IPS-15b (cell line): ENCODE results near the gene INO80D.
A peak's percentile ranks its signal among the peaks of the same experiment; 100 is the strongest.

Experiments used
- H3K27me3 ChIP-seq: one replicate; pipeline ENCODE4 v1.6.1; 2013; ENCODE audit warnings: low read length; ENCODE audit not compliant: control insufficient read depth, insufficient read depth
- H3K36me3 ChIP-seq: one replicate; pipeline ENCODE4 v1.6.1; 2013; ENCODE audit warnings: low read length; ENCODE audit not compliant: control insufficient read depth, insufficient read depth
- H3K4me1 ChIP-seq: one replicate; pipeline ENCODE4 v1.6.1; 2013; ENCODE audit warnings: mild to moderate bottlenecking, low read length; ENCODE audit not compliant: control insufficient read depth, insufficient read depth
- H3K4me3 ChIP-seq: one replicate; pipeline ENCODE4 v1.5.1; 2013; ENCODE audit warnings: low read depth, low read length
- H3K9ac ChIP-seq: one replicate; pipeline ENCODE4 v1.6.1; 2013; ENCODE audit warnings: low read depth, mild to moderate bottlenecking, low read length
- H3K9me3 ChIP-seq: one replicate; pipeline ENCODE4 v1.6.1; 2013; ENCODE audit warnings: mild to moderate bottlenecking, low read length; ENCODE audit not compliant: control insufficient read depth, insufficient read depth

INO80D gene

GRCh38 chr2:206098471-206098870, 12.5 kb upstream of the INO80D start:
- H3K36me3 ChIP-seq: no peaks in the 10 kb centered on the region
- no peaks in the 10 kb centered on the region for H3K4me1 ChIP-seq
- no peaks in the 10 kb centered on the region for H3K9me3 ChIP-seq
- no peak overlapping the region for H3K4me3 ChIP-seq
- H3K27me3 ChIP-seq: no peaks in the 10 kb centered on the region
- no peak overlapping the region for H3K9ac ChIP-seq

DNA sequence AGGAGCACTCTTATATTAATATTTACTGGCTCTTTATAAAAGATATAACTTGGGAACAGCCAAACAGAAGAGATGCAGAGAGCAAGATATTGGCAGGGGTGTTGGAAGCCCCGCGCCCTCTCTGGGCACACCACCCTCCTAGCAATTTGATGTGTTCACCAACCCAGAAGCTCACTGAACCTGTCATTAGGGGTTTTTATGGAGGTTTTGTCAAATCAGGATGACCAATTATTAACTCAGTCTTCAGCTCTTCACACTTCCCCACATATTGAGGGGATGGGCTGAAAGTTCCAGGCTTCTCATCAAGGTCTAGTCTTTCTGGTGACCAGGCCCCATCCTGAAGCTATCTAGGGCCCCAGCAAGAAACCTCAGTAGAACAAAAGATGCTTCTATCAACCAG, 10.9 kb upstream of the INO80D start:
- H3K9me3 ChIP-seq: no peaks in the 10 kb centered on the region
- no peaks in the 10 kb centered on the region for H3K36me3 ChIP-seq
- H3K27me3 ChIP-seq: no peaks in the 10 kb centered on the region
- no peak overlapping the region for H3K9ac ChIP-seq
- H3K4me3 ChIP-seq: no peak overlapping the region
- H3K4me1 ChIP-seq: no peaks in the 10 kb centered on the region

GRCh38 chr2:206095536-206096332, 9.8 kb upstream of the INO80D start:
- Histone ChIP-seq H3K9ac (no peak overlapping the region), H3K36me3 (no peaks in the 10 kb centered on the region), H3K4me3 (no peak overlapping the region), H3K4me1 (no peaks in the 10 kb centered on the region), H3K9me3 (no peaks in the 10 kb centered on the region), H3K27me3 (no peaks in the 10 kb centered on the region)

DNA sequence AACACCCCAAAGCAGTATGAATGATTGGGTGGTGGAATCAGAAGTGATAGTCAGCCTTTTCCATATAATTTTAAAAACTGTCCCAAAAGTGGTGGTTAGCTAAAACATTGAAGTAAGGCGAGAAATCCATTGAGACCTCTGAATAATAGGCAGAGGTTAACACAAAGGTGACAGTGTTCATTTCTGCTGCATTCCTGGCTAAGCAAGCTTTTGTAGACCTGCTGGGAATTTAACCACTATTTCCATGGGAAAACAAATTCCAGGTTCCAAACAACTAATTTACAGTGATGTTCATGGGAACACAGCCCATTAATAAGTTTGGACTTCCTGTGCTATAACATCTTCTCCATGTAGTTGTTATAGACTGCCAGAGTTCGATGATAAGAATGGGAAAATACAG, 6.3 kb upstream of the INO80D start:
- H3K4me1 ChIP-seq: no peaks in the 10 kb centered on the region
- no peaks in the 10 kb centered on the region for H3K27me3 ChIP-seq

GRCh38 chr2:206088248-206088647, 2.3 kb upstream of the INO80D start:
- H3K27me3 ChIP-seq: no peaks in the 10 kb centered on the region
- no peak overlapping the region for H3K9ac ChIP-seq
- H3K4me1 ChIP-seq: no peaks in the 10 kb centered on the region
- H3K9me3 ChIP-seq: no peaks in the 10 kb centered on the region
- H3K36me3 ChIP-seq: no peaks in the 10 kb centered on the region
- no peak overlapping the region for H3K4me3 ChIP-seq

More for the DNA sequence above, 6.3 kb upstream of the INO80D start:
- Histone ChIP-seq H3K9ac (no peak overlapping the region), H3K4me3 (no peak overlapping the region), H3K9me3 (no peaks in the 10 kb centered on the region), H3K36me3 (no peaks in the 10 kb centered on the region)

GRCh38 chr2:206086716-206087350, 859 bp upstream of the INO80D start:
- H3K27me3 ChIP-seq: no peaks in the 10 kb centered on the region
- H3K9me3 ChIP-seq: no peaks in the 10 kb centered on the region
- H3K9ac ChIP-seq: peak overlapping the region; percentile 87
- H3K4me3 ChIP-seq: peak overlapping the region; percentile 84
- no peaks in the 10 kb centered on the region for H3K36me3 ChIP-seq
- peaks cover 4% of the 10 kb centered on the region for H3K4me1 ChIP-seq

DNA sequence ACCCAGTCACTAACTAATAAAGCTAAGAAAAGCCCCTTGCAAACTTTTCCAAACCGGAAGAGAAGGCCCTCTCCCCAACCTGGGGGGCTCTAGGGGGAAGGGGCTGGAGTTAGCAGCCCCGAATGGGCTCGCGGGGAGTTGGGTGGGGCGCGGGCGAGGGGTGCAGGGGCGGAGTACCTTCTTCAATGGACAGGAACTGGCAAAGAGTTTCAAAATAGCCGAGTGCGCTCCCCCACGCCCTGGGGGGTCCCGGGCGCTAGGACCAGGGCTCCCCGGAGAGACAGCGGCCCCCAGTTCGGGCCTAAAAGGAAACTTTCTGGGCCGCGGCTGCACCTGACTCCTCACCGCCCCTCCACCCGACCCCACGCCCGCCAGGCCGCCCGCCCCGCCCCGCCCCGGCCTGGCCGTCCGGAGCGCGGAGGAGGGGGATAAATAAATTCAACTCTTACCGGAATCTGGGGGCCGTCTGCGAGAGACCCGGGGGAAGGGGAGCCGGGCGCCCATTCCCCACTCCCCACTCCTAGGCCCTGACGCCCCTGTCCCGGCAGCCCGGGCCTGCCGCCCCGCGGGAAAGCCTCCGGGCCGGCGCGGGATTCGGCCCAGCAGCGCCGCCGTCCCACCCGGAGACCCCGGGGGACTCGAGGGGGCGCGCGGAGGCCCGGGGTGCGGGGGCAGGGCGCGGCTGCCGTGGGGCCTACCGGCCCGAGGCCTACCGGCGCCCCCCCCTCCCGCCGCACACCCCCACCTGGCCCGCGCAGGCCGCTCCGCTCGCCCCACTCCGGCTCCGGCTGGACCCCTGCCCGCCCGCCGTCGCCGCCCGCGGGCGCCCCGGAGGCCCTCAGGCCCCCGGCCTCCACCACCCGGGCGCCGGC, 868 bp downstream of the INO80D start:
- peak overlapping the region; percentile 84 for H3K4me3 ChIP-seq
- H3K27me3 ChIP-seq: no peaks in the 10 kb centered on the region
- no peaks in the 10 kb centered on the region for H3K36me3 ChIP-seq
- no peaks in the 10 kb centered on the region for H3K9me3 ChIP-seq
- peak overlapping the region; percentile 79 for H3K9ac ChIP-seq
- H3K4me1 ChIP-seq: peaks cover 15% of the 10 kb centered on the region

DNA sequence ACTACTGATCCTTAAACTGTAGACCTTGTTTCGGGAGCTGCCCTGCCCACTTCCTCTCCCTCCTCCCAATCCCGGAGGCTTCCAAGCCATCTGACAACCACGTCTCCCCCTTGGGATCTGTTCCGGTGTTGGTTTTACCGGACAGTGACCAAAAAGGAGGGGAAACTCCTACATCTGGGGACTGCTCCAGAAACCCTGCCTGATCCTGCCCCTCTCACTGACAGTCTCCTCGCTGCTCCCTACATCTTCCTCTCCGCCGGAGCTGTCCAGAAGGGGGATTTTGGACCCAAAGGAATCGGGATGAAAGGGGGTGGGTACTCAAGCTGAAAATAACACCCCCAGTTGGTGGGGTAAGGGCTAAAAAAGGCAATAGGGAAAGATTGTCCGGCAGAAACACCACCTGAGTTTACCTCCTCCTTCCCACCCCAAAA, 1.5 kb downstream of the INO80D start:
- Histone ChIP-seq H3K4me3 (peak overlapping the region; percentile 76), H3K9me3 (no peaks in the 10 kb centered on the region), H3K36me3 (no peaks in the 10 kb centered on the region), H3K4me1 (peaks cover 18% of the 10 kb centered on the region), H3K9ac (peak overlapping the region; percentile 79), H3K27me3 (no peaks in the 10 kb centered on the region)

- no peaks in the 10 kb centered on the region for H3K36me3 ChIP-seq
- H3K9ac ChIP-seq: peak overlapping the region; percentile 79
- no peaks in the 10 kb centered on the region for H3K27me3 ChIP-seq
- H3K9me3 ChIP-seq: no peaks in the 10 kb centered on the region
- peak overlapping the region; percentile 76 for H3K4me3 ChIP-seq
- H3K4me1 ChIP-seq: peaks cover 24% of the 10 kb centered on the region
Observed at GRCh38 chr2:206083602-206084438, 2.2 kb downstream of the INO80D start.

DNA sequence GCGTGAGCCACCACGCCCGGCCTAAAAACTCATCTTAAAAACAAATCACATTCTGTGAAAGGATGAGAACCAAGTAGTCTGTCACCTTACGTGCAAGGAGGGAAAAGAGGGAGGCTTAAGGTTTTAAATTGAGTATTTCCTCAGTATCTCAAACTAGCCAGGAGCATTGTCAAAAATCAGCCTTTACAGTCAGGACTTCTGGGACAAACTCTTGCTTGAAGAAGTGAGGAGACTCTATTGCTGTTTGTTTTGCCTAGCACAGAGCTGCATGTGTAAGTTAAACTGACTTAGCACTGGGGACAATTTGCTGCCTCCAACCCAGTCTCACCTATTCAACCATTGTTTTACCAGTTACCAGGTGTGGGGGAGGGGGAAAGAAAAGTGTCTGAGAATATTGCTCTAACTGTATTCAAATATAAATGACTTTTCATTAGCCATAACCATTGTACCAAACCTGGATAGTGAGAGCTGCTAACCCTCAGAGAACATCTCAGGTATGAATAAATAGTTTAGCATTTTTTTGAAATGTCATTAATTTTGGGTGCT, 3.6 kb downstream of the INO80D start:
- Histone ChIP-seq H3K27me3 (no peaks in the 10 kb centered on the region), H3K36me3 (no peaks in the 10 kb centered on the region), H3K4me3 (peak overlapping the region; percentile 76), H3K9me3 (no peaks in the 10 kb centered on the region), H3K4me1 (peaks cover 29% of the 10 kb centered on the region), H3K9ac (peak overlapping the region; percentile 5)

DNA sequence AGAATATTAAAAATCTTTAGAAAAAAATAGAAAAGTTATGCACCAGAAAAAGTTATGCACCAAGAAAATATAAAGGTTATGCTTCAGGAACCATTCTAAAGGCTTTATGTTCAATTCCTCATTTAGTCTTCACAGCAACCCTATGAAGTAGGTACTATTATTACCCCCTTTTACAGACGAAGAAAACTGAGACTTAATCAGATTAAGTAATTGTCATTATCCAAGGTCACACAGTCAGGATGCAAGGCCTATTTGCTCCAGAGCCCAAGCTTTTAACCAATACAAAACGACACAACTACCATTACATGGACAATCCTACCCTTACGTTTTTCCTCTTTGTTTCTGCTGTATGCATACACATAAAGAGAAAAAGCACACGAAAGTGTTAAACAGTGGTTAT, 5.0 kb downstream of the INO80D start:
- peaks cover 29% of the 10 kb centered on the region for H3K4me1 ChIP-seq
- H3K9ac ChIP-seq: no peak overlapping the region
- no peak overlapping the region for H3K4me3 ChIP-seq
- no peaks in the 10 kb centered on the region for H3K9me3 ChIP-seq
- H3K27me3 ChIP-seq: no peaks in the 10 kb centered on the region
- no peaks in the 10 kb centered on the region for H3K36me3 ChIP-seq
